HepG2 (cell line): ENCODE data around the gene SGCB. TPM values are rescaled to one million over a fixed set of nuclear protein-coding genes. Genes with fewer than 3 reads are reported as not detected.
A peak's percentile ranks its signal among the peaks of the same experiment; 100 is the strongest.

Experiments
- ATF1 ChIP-seq: IDR thresholded peaks from 2 replicates; pipeline ENCODE4 v1.6.1; 2016; ENCODE audit warnings: mild to moderate bottlenecking, control low read depth
- CSRNP1 ChIP-seq: sonication (generic); formaldehyde crosslinking; IDR thresholded peaks from 2 replicates; pipeline ENCODE4 v1.8.1; 2023; ENCODE audit warnings: mild to moderate bottlenecking, missing genetic modification reagents
- DBP ChIP-seq: sonication (generic); formaldehyde crosslinking; IDR thresholded peaks from 2 replicates; pipeline ENCODE4 v1.4.0; 2020; ENCODE audit warnings: missing genetic modification reagents; ENCODE audit errors: not compliant biosample characterization
- EP300 ChIP-seq, 3 experiments: sonication (generic) in 1 of 3; formaldehyde crosslinking in 1 of 3; IDR thresholded peaks; 2 replicates each; pipeline versions ENCODE4 v1.5.1 to v1.6.1; 2011 to 2020; ENCODE audit warnings: low read depth in 2 of 3, low read length in 2 of 3, borderline replicate concordance in 1 of 3, improper control_type of control experiment in 1 of 3, mild to moderate bottlenecking in 1 of 3, missing genetic modification reagents in 1 of 3, moderate library complexity in 1 of 3
- FOSL1 ChIP-seq: sonication (generic); formaldehyde crosslinking; IDR thresholded peaks from 2 replicates; pipeline ENCODE4 v1.9.0; 2021; ENCODE audit warnings: missing genetic modification reagents, borderline replicate concordance
- FUBP1 ChIP-seq: sonication (generic); formaldehyde crosslinking; IDR thresholded peaks from 2 replicates; pipeline ENCODE4 v1.5.1; 2020; ENCODE audit warnings: missing genetic modification reagents, mild to moderate bottlenecking, borderline replicate concordance
- MBD4 ChIP-seq: IDR thresholded peaks from 2 replicates; pipeline ENCODE4 v1.6.1; 2012; ENCODE audit warnings: low read length, inconsistent platforms, borderline replicate concordance
- MED8 ChIP-seq: sonication (generic); formaldehyde crosslinking; IDR thresholded peaks from 2 replicates; pipeline ENCODE4 v1.8.1; 2023; ENCODE audit warnings: mild to moderate bottlenecking, missing genetic modification reagents; ENCODE audit not compliant: insufficient replicate concordance
- NFRKB ChIP-seq: fragments of 450-650 bp; IDR thresholded peaks from 2 replicates; pipeline ENCODE4 v1.6.1; 2017
- PRPF4 ChIP-seq: fragments of 200-400 bp; formaldehyde crosslinking; IDR thresholded peaks from 2 replicates; pipeline ENCODE4 v1.6.1; 2016; ENCODE audit warnings: low read length, low read depth; ENCODE audit not compliant: poor library complexity, severe bottlenecking
- SIN3B ChIP-seq: fragments of 150-350 bp; IDR thresholded peaks from 2 replicates; pipeline ENCODE4 v1.6.1; 2014; ENCODE audit warnings: low read length
- ZBTB49 ChIP-seq: sonication (generic); formaldehyde crosslinking; IDR thresholded peaks from 2 replicates; pipeline ENCODE4 v1.4.0; 2020; ENCODE audit warnings: missing genetic modification reagents, borderline replicate concordance
- ZNF326 ChIP-seq: sonication (generic); formaldehyde crosslinking; IDR thresholded peaks from 2 replicates; pipeline ENCODE4 v1.4.0; 2020; ENCODE audit warnings: missing genetic modification reagents, borderline replicate concordance
- ZNF720 ChIP-seq: sonication (generic); formaldehyde crosslinking; IDR thresholded peaks from 2 replicates; pipeline ENCODE4 v1.4.0; 2020; ENCODE audit warnings: missing genetic modification reagents
- ZNF75D ChIP-seq: sonication (generic); formaldehyde crosslinking; IDR thresholded peaks from 2 replicates; pipeline ENCODE4 v1.8.1; 2023; ENCODE audit warnings: missing genetic modification reagents, mild to moderate bottlenecking, borderline replicate concordance
- ZNF770 ChIP-seq: sonication (generic); formaldehyde crosslinking; IDR thresholded peaks from 2 replicates; pipeline ENCODE4 v1.5.0; 2020; ENCODE audit warnings: mild to moderate bottlenecking, missing genetic modification reagents
- polyA plus RNA-seq, 8 experiments: library from polyadenylated mRNA; depleted of rRNA in 3 of 8; stranded (reverse) in 7 of 8; unstranded in 1 of 8; fragments of >200 nt; fragmentation: Illumina TruSeq in 4 of 8; extraction: Trizol in 4 of 8; gene quantifications; 2 replicates each; pipeline versions ENCODE4 v1.2.1 to v1.2.3, GENCODE V29; 2011 to 2016; ENCODE audit warnings: low read depth in 4 of 8, missing spikeins in 1 of 8, mixed read lengths in 1 of 8; ENCODE audit not compliant: insufficient read depth in 1 of 8
- total RNA-seq, 5 experiments: library from RNA; depleted of rRNA; stranded (reverse); fragments of >200 nt; fragmentation: Illumina TruSeq; extraction: Trizol; gene quantifications; 2 replicates each; pipeline ENCODE4 v1.2.3, GENCODE V29; 2016; ENCODE audit warnings: low read depth in 1 of 5
- TF ChIP-seq, protein P1 (sequence below): IDR thresholded peaks from 2 replicates; pipeline ENCODE4 v1.6.1; 2018; ENCODE audit warnings: missing genetic modification reagents, mild to moderate bottlenecking, missing compliant biosample characterization

Gene SGCB
- total and polyA plus RNA-seq, 2 of the 13 experiments (the other 11 are each of a cell fraction or from before 2014, with no cell fraction given) = 2.2 to 4.8 TPM

- TF ChIP-seq FUBP1 (no peak), CSRNP1 (0 out of 2 replicates have a peak, but pooled peaks have one; percentile 33), ZNF326 (CRISPR knock-in tag) (no peak), MBD4 (no peak), ATF1 (no peak), SIN3B (no peak), DBP (CRISPR knock-in tag) (no peak), ZNF75D (no peak), ZNF720 (CRISPR knock-in tag) (no peak), ZBTB49 (CRISPR knock-in tag) (no peak), EP300 (IDR thresholded peaks at IDR 0.05; ENCODE audit: low read depth in 2 of 2, low read length in 2 of 2) (no peak), EP300 (CRISPR knock-in tag; IDR thresholded peaks at IDR 0.05; ENCODE audit: borderline replicate concordance) (no peak), MED8 (peak; percentile 36), FOSL1 (CRISPR knock-in tag) (no peak), PRPF4 (no peak), NFRKB (no peak), ZNF770 (CRISPR knock-in tag) (no peak)
- TF ChIP-seq, protein P1, sequence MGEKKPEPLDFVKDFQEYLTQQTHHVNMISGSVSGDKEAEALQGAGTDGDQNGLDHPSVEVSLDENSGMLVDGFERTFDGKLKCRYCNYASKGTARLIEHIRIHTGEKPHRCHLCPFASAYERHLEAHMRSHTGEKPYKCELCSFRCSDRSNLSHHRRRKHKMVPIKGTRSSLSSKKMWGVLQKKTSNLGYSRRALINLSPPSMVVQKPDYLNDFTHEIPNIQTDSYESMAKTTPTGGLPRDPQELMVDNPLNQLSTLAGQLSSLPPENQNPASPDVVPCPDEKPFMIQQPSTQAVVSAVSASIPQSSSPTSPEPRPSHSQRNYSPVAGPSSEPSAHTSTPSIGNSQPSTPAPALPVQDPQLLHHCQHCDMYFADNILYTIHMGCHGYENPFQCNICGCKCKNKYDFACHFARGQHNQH (CRISPR knock-in tag) = no peak
Measured at GRCh38 chr4:52051615-52052474, 13.7 kb upstream of the SGCB start (continued).
